Endothelial cell of umbilical vein (primary cell): Measurements from ENCODE around the gene ARPIN. TPM values are rescaled to one million over a fixed set of nuclear protein-coding genes. Genes with fewer than 3 reads are reported as not detected.
"Not testable (repeated sequence)": the region's sequence is repeated elsewhere in the genome, so short reads cannot be mapped to it uniquely, and the experiment has no call there.

Source experiments
- BruUV-seq: library from RNA; stranded (reverse); fragments of 400-500 nt; replicated peaks from 2 replicates; lab custom pipeline; 2021; lab: Mats Ljungman, UMichigan
- CTCF ChIA-PET: fragments of 300-600, 350-600 bp; sonication (Branson Sonifier 250); formaldehyde crosslinking; loops from one replicate; lab custom pipeline; 2021; ENCODE audit warnings: antibody characterized with exemption, inconsistent platforms; lab: Charles Lee
- POLR2A ChIA-PET: fragments of 300-600, 350-600 bp; sonication (Branson Sonifier 250); formaldehyde crosslinking; loops from one replicate; lab custom pipeline; 2021; ENCODE audit warnings: antibody characterized with exemption, inconsistent platforms; lab: Charles Lee
- DNase-seq: peaks from one replicate; pipeline ENCODE4 v3.0.0-alpha.2; 2011; ENCODE audit warnings: low read depth, low spot score
- FAIRE-seq: peaks from 2 replicates; lab custom pipeline; 2011; peaks lifted over from hg19 to GRCh38; lab: Jason Lieb, UNC
- H2AFZ ChIP-seq: 2 replicates; pipeline ENCODE4 v1.6.0; 2012; ENCODE audit warnings: low read depth, low read length, control low read depth, inconsistent platforms
- H3K27ac ChIP-seq: 2 replicates; pipeline ENCODE4 v1.5.1; 2011; ENCODE audit warnings: low read depth, mild to moderate bottlenecking, control low read depth, low read length, moderate library complexity; ENCODE audit not compliant: insufficient read depth
- H3K27me3 ChIP-seq, 2 experiments: 2 replicates each; pipeline versions ENCODE4 v1.6.0 to v1.6.1; 2011; ENCODE audit warnings: low read length in 2 of 2, mixed read lengths in 1 of 2; ENCODE audit not compliant: control insufficient read depth in 2 of 2, insufficient read depth in 2 of 2
- H3K36me3 ChIP-seq, 2 experiments: 2 replicates in 1 of 2; 3 replicates in 1 of 2; pipeline ENCODE4 v1.5.1; 2011; ENCODE audit warnings: low read length in 2 of 2, mild to moderate bottlenecking in 1 of 2, moderate library complexity in 1 of 2; ENCODE audit not compliant: control insufficient read depth in 2 of 2, insufficient read depth in 2 of 2; ENCODE audit errors: extremely low read depth in 1 of 2
- H3K4me1 ChIP-seq: 3 replicates; pipeline ENCODE4 v1.5.1; 2011; ENCODE audit warnings: mild to moderate bottlenecking, low read length; ENCODE audit not compliant: control insufficient read depth, insufficient read depth; ENCODE audit errors: extremely low read depth
- H3K4me2 ChIP-seq: 2 replicates; pipeline ENCODE4 v1.6.1; 2011; ENCODE audit warnings: low read length, control low read depth, mixed read lengths; ENCODE audit not compliant: insufficient read depth
- H3K4me3 ChIP-seq, 3 experiments: fragments of 200-600 bp in 1 of 3; sonication (generic), shearing (Covaris generic) in 1 of 3; replicated peaks in 1 of 3; 2 replicates each; pipeline ENCODE4 v1.5.1; 2011 to 2016; ENCODE audit warnings: control low read depth in 3 of 3, low read length in 3 of 3, mild to moderate bottlenecking in 2 of 3, inconsistent platforms in 1 of 3, low read depth in 1 of 3, moderate library complexity in 1 of 3; ENCODE audit not compliant: insufficient read depth in 1 of 3
- H3K79me2 ChIP-seq: 2 replicates; pipeline ENCODE4 v1.6.0; 2012; ENCODE audit warnings: low read length, inconsistent platforms; ENCODE audit not compliant: control insufficient read depth, insufficient read depth
- H3K9ac ChIP-seq: replicated peaks from 2 replicates; pipeline ENCODE3; 2011; ENCODE audit warnings: low read length, control low read depth; ENCODE audit not compliant: insufficient read depth; ENCODE audit errors: extremely low read depth
- H3K9me1 ChIP-seq: replicated peaks from 3 replicates; pipeline ENCODE4 v1.6.0; 2011; ENCODE audit warnings: mild to moderate bottlenecking, low read length; ENCODE audit not compliant: control insufficient read depth, insufficient read depth; ENCODE audit errors: extremely low read depth
- H3K9me3 ChIP-seq: replicated peaks from 2 replicates; pipeline ENCODE4 v1.5.1; 2012; ENCODE audit warnings: low read length, inconsistent platforms; ENCODE audit not compliant: control insufficient read depth, insufficient read depth
- H4K20me1 ChIP-seq: replicated peaks from 2 replicates; pipeline ENCODE3; 2011; ENCODE audit warnings: mild to moderate bottlenecking, low read length; ENCODE audit not compliant: control insufficient read depth, insufficient read depth; ENCODE audit errors: extremely low read depth
- EZH2 ChIP-seq: IDR thresholded peaks from 2 replicates; pipeline ENCODE4 v1.6.1; 2012; ENCODE audit warnings: borderline replicate concordance, low read depth, mild to moderate bottlenecking, moderate library complexity, low read length, inconsistent platforms; ENCODE audit not compliant: severe bottlenecking
- FOS ChIP-seq: IDR thresholded peaks from 2 replicates; pipeline ENCODE4 v1.6.1; 2011; ENCODE audit warnings: mild to moderate bottlenecking, low read length, moderate library complexity, borderline replicate concordance; ENCODE audit not compliant: insufficient read depth
- GATA2 ChIP-seq: IDR thresholded peaks from 2 replicates; pipeline ENCODE4 v1.7.0; 2011; ENCODE audit warnings: low read depth, mild to moderate bottlenecking, moderate library complexity, mixed read lengths, low read length; ENCODE audit not compliant: insufficient read length, insufficient read depth
- JUN ChIP-seq: IDR thresholded peaks from 2 replicates; pipeline ENCODE4 v1.6.1; 2011; ENCODE audit warnings: borderline replicate concordance, low read depth; ENCODE audit not compliant: insufficient read length, insufficient read depth
- MYC ChIP-seq: IDR thresholded peaks from one replicate; pipeline ENCODE4 v1.6.1; 2011; ENCODE audit warnings: mild to moderate bottlenecking, low read depth, low read length
- POLR2A ChIP-seq: IDR thresholded peaks from 2 replicates; pipeline ENCODE4 v1.6.1; 2012; ENCODE audit warnings: low read depth, mild to moderate bottlenecking, control low read depth, low read length
- POLR2AphosphoS5 ChIP-seq: IDR thresholded peaks from 2 replicates; pipeline ENCODE4 v1.6.1; 2012; ENCODE audit warnings: low read depth, mild to moderate bottlenecking, control low read depth, low read length, moderate library complexity; ENCODE audit not compliant: insufficient read depth
- dilution Hi-C: fragments of 300-500 bp; cut with MboI; formaldehyde crosslinking; loops from one replicate; pipeline ENCODE4 v1.15.0; 2019; ENCODE audit warnings: low sequenced_read_pairs; ENCODE audit not compliant: extremely low pct_ligation_motif_present
- intact Hi-C: fragments of 100-400 bp; cut with micrococcal nuclease; formaldehyde crosslinking; loops from one replicate; pipeline ENCODE4 v1.10.0; 2022
- polyA plus RNA-seq, 4 experiments: library from polyadenylated mRNA; depleted of rRNA in 3 of 4; stranded (reverse) in 3 of 4; unstranded in 1 of 4; fragments of >200 nt; gene quantifications; 2 replicates each; pipeline versions ENCODE4 v1.2.1 to v1.2.3, GENCODE V29; 2011 to 2012; ENCODE audit warnings: missing spikeins in 1 of 4
- total RNA-seq: library from RNA; stranded (reverse); gene quantifications from 2 replicates; pipeline ENCODE4 v1.2.3, GENCODE V29; 2021
- TF ChIP-seq, protein P1 (sequence below), 2 donors: IDR thresholded peaks; 1 replicate in 1 of 2; 2 replicates in 1 of 2; pipeline ENCODE4 v1.5.1; 2011; ENCODE audit warnings: low read length in 2 of 2, mild to moderate bottlenecking in 2 of 2, moderate library complexity in 2 of 2, control low read depth in 1 of 2, inconsistent platforms in 1 of 2, low read depth in 1 of 2; ENCODE audit not compliant: insufficient read depth in 1 of 2; ENCODE audit errors: extremely low read depth in 1 of 2
- TF ChIP-seq, protein P2 (sequence below): IDR thresholded peaks from 2 replicates; pipeline ENCODE4 v1.6.1; 2011; ENCODE audit not compliant: insufficient read depth, insufficient read length

ARPIN gene
- total and polyA plus RNA-seq, 2 donors (not counting 3 experiments of a cell fraction or from before 2014, with no cell fraction given), result 13.0 to 23.3 TPM

DNA sequence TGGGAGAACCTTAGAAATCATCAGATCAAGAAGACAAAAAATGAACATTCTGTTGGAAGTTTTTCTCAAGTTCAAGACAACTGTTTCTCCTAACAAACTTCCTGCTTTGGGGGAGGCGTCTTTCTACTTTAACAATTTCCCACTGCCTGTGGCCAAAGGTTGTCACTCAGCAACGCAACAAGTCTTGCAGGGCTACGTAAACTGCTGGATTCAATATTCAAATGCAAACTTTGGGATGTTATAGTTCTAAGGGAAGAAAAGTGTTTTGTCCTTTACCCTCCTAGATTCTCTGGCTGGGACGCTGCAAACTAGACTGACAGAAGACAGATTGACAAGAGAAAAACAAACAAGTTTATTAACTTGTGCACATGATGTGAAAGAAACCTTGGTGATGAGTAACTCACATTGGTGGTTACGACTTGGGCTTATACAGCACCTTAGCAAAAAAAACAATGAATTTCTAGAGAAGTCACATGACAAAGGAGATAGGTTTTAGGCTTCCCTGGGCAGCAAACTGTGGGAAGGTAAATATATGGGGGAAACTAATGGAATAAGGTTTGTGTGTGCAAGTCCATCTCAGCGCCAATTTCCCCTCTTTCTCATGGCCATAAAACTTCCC is 34.0 kb upstream of the ARPIN start:
- POLR2A ChIA-PET, result no interaction called here

DNA sequence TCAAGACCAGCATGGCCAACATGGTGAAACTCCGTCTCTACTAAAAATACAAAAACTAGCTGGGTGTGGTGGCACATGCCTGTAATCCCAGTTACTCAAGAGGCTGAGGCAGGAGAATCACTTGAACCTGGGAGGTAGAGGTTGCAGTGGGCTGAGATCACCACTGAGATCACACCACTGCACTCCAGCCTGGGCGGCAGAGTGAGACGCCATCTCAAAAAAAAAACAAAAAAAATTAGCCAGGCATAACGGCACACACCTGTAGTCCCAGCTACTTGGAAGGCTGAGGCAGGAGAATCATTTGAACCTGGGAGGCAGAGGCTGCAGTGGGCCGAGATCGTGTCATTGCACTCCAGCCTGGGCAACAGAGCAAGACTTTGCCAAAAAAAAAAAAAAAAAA is 31.0 kb upstream of the ARPIN start:
- dilution Hi-C loops, H2AFZ ChIP-seq, H3K4me3 ChIP-seq, BruUV-seq, H4K20me1 ChIP-seq, H3K4me1 ChIP-seq, H3K27me3 ChIP-seq, intact Hi-C loops, H3K79me2 ChIP-seq, FAIRE-seq, H3K27ac ChIP-seq, H3K9me1 ChIP-seq, H3K4me2 ChIP-seq, H3K9ac ChIP-seq, H3K36me3 ChIP-seq, H3K9me3 ChIP-seq, DNase-seq, POLR2A ChIA-PET: not testable (repeated sequence)
- CTCF ChIA-PET, result interaction anchor here (1.2 to 1.5 kb wide), 2 partner anchors 30 to 203 kb away, joined by 3 read pairs; no protein-coding TSS in a partner anchor

More for the DNA sequence above, 34.0 kb upstream of the ARPIN start:
- no peak for FAIRE-seq
- Histone ChIP-seq H3K36me3 (no peaks in the 10 kb centered on the region), H3K27me3 (no peaks in the 10 kb centered on the region), H3K27ac (no peak overlapping the region), H3K79me2 (no peaks in the 10 kb centered on the region), H3K9me3 (no peaks in the 10 kb centered on the region), H3K9ac (no peak overlapping the region), H3K4me2 (no peak overlapping the region), H3K9me1 (no peaks in the 10 kb centered on the region), H3K4me3 (no peak overlapping the region), H2AFZ (no peak overlapping the region), H4K20me1 (no peaks in the 10 kb centered on the region), H3K4me1 (no peaks in the 10 kb centered on the region)
- dilution Hi-C loops, result no loop called here
- intact Hi-C loops, result no loop called here
- BruUV-seq, result no TSS peak
- DNase-seq, result no peak
- CTCF ChIA-PET, result interaction anchor here (1.3 kb wide), 1 partner anchor 58 kb away, joined by 3 read pairs; no protein-coding TSS in a partner anchor
- TF ChIP-seq GATA2 (no peak), POLR2AphosphoS5 (no peak), FOS (no peak), EZH2 (no peak), POLR2A (no peak), MYC (no peak), JUN (no peak)
- TF ChIP-seq, protein P1, sequence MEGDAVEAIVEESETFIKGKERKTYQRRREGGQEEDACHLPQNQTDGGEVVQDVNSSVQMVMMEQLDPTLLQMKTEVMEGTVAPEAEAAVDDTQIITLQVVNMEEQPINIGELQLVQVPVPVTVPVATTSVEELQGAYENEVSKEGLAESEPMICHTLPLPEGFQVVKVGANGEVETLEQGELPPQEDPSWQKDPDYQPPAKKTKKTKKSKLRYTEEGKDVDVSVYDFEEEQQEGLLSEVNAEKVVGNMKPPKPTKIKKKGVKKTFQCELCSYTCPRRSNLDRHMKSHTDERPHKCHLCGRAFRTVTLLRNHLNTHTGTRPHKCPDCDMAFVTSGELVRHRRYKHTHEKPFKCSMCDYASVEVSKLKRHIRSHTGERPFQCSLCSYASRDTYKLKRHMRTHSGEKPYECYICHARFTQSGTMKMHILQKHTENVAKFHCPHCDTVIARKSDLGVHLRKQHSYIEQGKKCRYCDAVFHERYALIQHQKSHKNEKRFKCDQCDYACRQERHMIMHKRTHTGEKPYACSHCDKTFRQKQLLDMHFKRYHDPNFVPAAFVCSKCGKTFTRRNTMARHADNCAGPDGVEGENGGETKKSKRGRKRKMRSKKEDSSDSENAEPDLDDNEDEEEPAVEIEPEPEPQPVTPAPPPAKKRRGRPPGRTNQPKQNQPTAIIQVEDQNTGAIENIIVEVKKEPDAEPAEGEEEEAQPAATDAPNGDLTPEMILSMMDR (IDR thresholded peaks at IDR 0.05; ENCODE audit: extremely low read depth in 1 of 2, insufficient read depth in 1 of 2, low read depth in 1 of 2, low read length in 2 of 2), result no peak
- TF ChIP-seq, protein P2, sequence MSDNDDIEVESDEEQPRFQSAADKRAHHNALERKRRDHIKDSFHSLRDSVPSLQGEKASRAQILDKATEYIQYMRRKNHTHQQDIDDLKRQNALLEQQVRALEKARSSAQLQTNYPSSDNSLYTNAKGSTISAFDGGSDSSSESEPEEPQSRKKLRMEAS, result no peak
